Small intestine (tissue), 7 donors: Measurements from ENCODE around the gene CCDC91. TPM values are rescaled to one million over a fixed set of nuclear protein-coding genes. Genes with fewer than 3 reads are reported as not detected.

Source experiments
- DNase-seq, 2 donors: peaks; one replicate each; pipeline versions ENCODE4 v3.0.0 to v3.0.0-alpha.2; 2013
- FAIRE-seq: peaks from 2 replicates; lab custom pipeline; 2012; peaks lifted over from hg19 to GRCh38; lab: Jason Lieb, UNC
- H3K27ac ChIP-seq, 3 donors: one replicate each; pipeline ENCODE4 v1.5.1; 2013; ENCODE audit warnings: low read length in 2 of 3, mild to moderate bottlenecking in 2 of 3, control low read depth in 1 of 3, inconsistent platforms in 1 of 3, low read depth in 1 of 3, moderate library complexity in 1 of 3
- H3K27me3 ChIP-seq, 3 donors: one replicate each; pipeline ENCODE4 v1.6.1; 2013; ENCODE audit warnings: low read length in 3 of 3, inconsistent platforms in 1 of 3; ENCODE audit not compliant: control insufficient read depth in 3 of 3, insufficient read depth in 3 of 3
- H3K36me3 ChIP-seq, 3 donors: one replicate each; pipeline ENCODE4 v1.6.1; 2013; ENCODE audit warnings: low read length in 3 of 3, inconsistent platforms in 1 of 3, low read depth in 1 of 3, mild to moderate bottlenecking in 1 of 3, moderate library complexity in 1 of 3; ENCODE audit not compliant: control insufficient read depth in 3 of 3, insufficient read depth in 2 of 3
- H3K4me1 ChIP-seq, 3 donors: one replicate each; pipeline ENCODE4 v1.6.1; 2013; ENCODE audit warnings: low read length in 2 of 3, inconsistent platforms in 1 of 3, low read depth in 1 of 3, mild to moderate bottlenecking in 1 of 3, moderate library complexity in 1 of 3; ENCODE audit not compliant: control insufficient read depth in 3 of 3, insufficient read depth in 2 of 3
- H3K4me3 ChIP-seq, 3 donors: one replicate each; pipeline ENCODE4 v1.5.1; 2013; ENCODE audit warnings: low read length in 3 of 3, control low read depth in 1 of 3, inconsistent platforms in 1 of 3, low read depth in 1 of 3, mild to moderate bottlenecking in 1 of 3, moderate library complexity in 1 of 3
- H3K9me3 ChIP-seq, 2 donors: one replicate each; pipeline ENCODE4 v1.6.1; 2013; ENCODE audit warnings: low read depth in 1 of 2, low read length in 1 of 2; ENCODE audit not compliant: control insufficient read depth in 2 of 2, insufficient read depth in 1 of 2
- WGBS, 3 donors: extraction: QIAGEN DNeasy Blood & Tissue Kit; methylation state at CpG; one replicate each; pipeline ENCODE4 v1.1.7; 2013; 5-methylcytosine and 5-hydroxymethylcytosine counted together
- polyA plus RNA-seq, 4 donors: library from polyadenylated mRNA; stranded (reverse) in 3 of 4; unstranded in 1 of 4; fragments of 200-250 nt in 3 of 4; fragments of 120-200 nt in 1 of 4; gene quantifications; one replicate each; pipeline versions ENCODE4 v1.2.1 to v1.2.3, GENCODE V29; 2013
- donor health status: healthy with polysubstance abuse.
- donor health status: control.
- donor health status: control.
- donor health status: Bipolar disorder and iron deficiency.
- donor health status: healthy.

Gene CCDC91
- polyA plus RNA-seq, 4 donors = 12.5 to 20.2 (median 13.3) TPM

DNA sequence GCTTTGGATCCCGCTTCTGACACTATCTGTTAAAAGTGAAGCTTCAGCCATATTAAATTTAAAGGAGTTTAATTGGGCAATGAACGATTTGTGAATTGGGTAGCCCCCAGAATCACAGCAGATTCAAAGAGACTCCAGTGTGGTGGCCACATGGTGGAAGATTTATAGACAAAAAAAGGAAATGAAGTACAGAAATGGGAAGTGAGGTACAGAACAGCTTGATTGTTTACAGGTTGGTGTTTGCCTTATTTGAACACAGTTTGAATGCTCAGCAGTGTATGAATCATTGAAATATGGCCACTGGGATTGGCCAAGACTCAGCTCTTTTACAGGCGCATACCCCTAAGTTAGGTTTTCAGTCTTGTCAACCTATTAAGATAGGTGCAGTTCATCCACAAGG, 21.9 kb downstream of the CCDC91 start:
- H3K36me3 ChIP-seq = peaks cover 0 to 3% (median 3%) of the 10 kb centered on the region in 3 donors
- no peak overlapping the region for H3K4me3 ChIP-seq
- H3K27me3 ChIP-seq = no peaks in the 10 kb centered on the region
- WGBS, 3 donors = 94 to 98% (median 97%) methylated on average over 3 of the region's 3 CpGs
- peaks cover 0 to 4% of the 10 kb centered on the region in 2 donors for H3K9me3 ChIP-seq
- FAIRE-seq = no peak
- H3K4me1 ChIP-seq = no peaks in the 10 kb centered on the region
- DNase-seq = no peak
- no peak overlapping the region for H3K27ac ChIP-seq

DNA sequence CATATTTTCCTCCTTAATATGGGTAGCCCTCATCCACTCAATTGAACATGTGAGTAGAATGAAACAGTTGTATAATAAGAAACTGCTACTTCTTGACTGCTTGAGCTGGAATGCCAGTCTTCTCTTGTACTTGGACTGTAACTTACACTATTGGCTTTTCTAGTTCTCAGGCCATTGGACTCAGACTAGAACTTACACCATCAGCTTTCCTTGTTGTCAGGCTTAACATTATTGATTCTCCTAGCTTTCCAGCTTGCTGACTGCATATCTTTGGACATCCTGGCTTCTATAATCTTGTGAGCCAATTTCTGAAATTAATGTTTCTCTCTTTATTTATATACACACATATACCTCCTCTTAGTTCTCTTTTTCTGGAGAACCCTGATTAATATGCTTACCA, 24.8 kb downstream of the CCDC91 start:
- Histone ChIP-seq H3K36me3 (peaks cover 0 to 3% (median 0%) of the 10 kb centered on the region in 3 donors), H3K4me3 (no peak overlapping the region), H3K27ac (no peak overlapping the region), H3K9me3 (no peaks in the 10 kb centered on the region), H3K27me3 (no peaks in the 10 kb centered on the region), H3K4me1 (no peaks in the 10 kb centered on the region)
- no peak for DNase-seq
- FAIRE-seq = no peak

DNA sequence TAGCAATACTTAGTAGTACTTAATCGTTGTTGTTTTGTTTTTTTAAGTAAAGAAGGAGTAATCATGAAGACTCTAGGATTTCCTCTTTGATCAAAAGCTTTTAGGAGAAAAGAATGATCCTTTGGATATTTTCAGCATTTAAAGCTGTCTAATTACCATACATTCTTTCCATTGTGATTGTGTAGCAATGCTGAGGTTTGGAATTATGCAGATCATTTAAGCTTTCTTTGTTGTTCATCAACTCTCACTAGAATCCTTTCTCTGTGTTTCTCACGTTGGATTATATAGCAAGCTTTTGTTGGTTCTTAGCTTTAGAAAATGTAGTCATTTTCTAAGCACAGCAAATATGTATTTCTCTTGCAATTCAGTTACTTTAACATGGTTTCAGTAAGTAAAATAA, 25.8 kb downstream of the CCDC91 start:
- DNase-seq (no peak), FAIRE-seq (no peak)
- no peaks in the 10 kb centered on the region for H3K9me3 ChIP-seq
- no peak overlapping the region for H3K4me3 ChIP-seq
- WGBS, 3 donors = 82 to 96% (median 92%) methylated on average over 2 of the region's 2 CpGs
- H3K4me1 ChIP-seq = no peaks in the 10 kb centered on the region
- no peak overlapping the region for H3K27ac ChIP-seq
- peaks cover 0 to 3% (median 0%) of the 10 kb centered on the region in 3 donors for H3K36me3 ChIP-seq
- H3K27me3 ChIP-seq = no peaks in the 10 kb centered on the region

DNA sequence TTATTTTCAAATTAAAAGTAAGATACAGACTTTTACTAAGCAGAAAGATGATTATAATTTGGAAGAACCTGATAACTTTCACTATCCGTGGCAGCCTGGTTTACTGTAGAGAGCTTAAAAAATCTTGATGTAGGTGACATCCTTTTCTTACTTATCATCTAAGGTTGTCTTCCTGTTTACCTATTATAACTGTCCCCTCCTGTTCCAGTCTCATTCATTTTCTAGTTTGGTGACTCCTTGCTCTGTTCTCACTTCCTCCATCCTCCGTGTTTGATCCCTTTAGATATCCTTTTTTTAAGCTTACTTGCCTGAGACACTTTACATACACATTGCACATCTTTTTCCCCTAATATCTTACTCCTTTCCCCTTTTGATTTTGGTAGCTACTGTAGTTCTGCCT, 27.5 kb downstream of the CCDC91 start:
- no peak for FAIRE-seq
- WGBS, 3 donors = 76 to 93% (median 91%) methylated on average over 2 of the region's 2 CpGs

DNA sequence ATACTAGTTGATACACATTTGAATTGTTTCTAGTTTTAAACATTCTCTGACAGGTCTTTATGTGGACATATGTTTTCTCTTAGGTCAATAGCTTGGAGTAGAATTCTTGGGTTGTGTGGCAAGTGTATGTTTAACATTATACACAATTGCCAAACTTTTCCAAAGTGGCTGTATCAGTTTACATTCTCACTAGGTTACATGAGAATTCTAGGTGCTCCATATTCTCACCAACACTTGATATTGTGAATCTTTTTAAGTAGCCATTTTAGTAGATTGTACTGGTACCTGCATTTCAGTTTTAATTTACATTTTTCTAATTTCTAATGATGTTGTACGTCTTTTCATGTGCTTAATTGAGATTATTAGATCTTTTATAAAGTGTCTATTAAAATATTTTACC, 28.6 kb downstream of the CCDC91 start:
- H3K36me3 ChIP-seq = no peaks in the 10 kb centered on the region
- FAIRE-seq (peak; percentile 51), DNase-seq (no peak)
- H3K27ac ChIP-seq = no peak overlapping the region
- peaks cover 0 to 6% (median 0%) of the 10 kb centered on the region in 3 donors for H3K4me1 ChIP-seq
- 42 to 94% (median 58%) methylated on average over 1 of the region's 1 CpG for WGBS, 3 donors
- H3K27me3 ChIP-seq = no peaks in the 10 kb centered on the region
- no peak overlapping the region for H3K4me3 ChIP-seq
- H3K9me3 ChIP-seq = no peaks in the 10 kb centered on the region

More for the DNA sequence above, 27.5 kb downstream of the CCDC91 start:
- Histone ChIP-seq H3K27me3 (no peaks in the 10 kb centered on the region), H3K9me3 (no peaks in the 10 kb centered on the region), H3K27ac (no peak overlapping the region), H3K36me3 (no peaks in the 10 kb centered on the region), H3K4me1 (no peaks in the 10 kb centered on the region), H3K4me3 (no peak overlapping the region)
- DNase-seq = no peak

DNA sequence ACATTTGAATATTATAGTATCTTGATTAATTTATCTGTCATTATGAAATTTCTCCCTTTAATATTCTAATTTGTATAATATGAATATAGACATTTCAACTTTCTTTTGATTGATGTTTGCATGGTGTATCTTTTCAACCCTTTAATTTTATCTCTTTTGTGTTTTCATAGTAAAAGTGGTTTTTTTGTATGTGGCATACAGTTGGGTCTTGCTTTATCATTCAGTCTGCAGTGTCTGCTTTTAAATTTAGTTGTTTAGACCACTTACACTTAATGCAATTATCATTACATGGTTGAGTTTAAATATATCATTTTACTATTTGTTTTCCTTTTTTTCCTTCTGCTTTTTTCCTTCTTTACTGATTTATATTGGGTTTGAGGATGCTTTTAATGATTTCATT, 29.6 kb downstream of the CCDC91 start:
- Histone ChIP-seq H3K36me3 (no peaks in the 10 kb centered on the region), H3K27me3 (no peaks in the 10 kb centered on the region), H3K9me3 (no peaks in the 10 kb centered on the region), H3K27ac (no peak overlapping the region), H3K4me1 (peaks cover 0 to 6% (median 0%) of the 10 kb centered on the region in 3 donors), H3K4me3 (no peak overlapping the region)
- DNase-seq (no peak), FAIRE-seq (no peak)

DNA sequence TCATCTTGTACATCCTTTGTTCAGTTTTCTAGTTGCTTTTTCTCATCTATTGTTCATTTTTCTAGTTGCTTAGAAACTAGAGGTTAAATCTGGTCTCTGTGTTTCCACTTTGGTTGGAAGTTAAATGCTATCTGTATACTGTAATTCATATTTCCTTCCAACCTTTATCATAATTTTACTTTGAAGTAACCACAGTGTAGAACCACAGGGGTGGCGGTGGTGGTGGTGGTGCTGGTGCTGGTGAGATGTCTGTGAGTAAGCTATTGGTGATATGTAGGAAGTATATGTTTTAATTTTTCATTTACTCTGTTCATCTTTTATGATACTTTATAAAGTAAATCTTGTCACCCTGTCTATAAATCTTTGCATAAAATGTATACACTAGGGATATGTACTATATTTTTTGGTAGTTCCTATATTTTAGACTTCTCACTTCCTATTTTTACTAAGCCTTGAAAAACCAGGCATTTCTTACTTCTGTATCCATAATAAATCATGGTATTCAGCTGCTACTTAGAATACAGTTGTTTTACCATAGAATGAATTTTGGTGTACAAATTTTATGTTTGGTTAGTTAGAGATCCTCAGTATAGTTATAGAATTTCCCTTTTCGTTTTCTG, 31.9 kb downstream of the CCDC91 start:
- peaks cover 0 to 3% of the 10 kb centered on the region in 2 donors for H3K9me3 ChIP-seq
- FAIRE-seq = no peak
- no peaks in the 10 kb centered on the region for H3K27me3 ChIP-seq
- DNase-seq = no peak
- WGBS, 3 donors = 83 to 88% (median 87%) methylated on average over 2 of the region's 2 CpGs
- no peak overlapping the region for H3K4me3 ChIP-seq
- H3K36me3 ChIP-seq = no peaks in the 10 kb centered on the region
- H3K27ac ChIP-seq = no peak overlapping the region
- peaks cover 0 to 6% (median 0%) of the 10 kb centered on the region in 3 donors for H3K4me1 ChIP-seq

DNA sequence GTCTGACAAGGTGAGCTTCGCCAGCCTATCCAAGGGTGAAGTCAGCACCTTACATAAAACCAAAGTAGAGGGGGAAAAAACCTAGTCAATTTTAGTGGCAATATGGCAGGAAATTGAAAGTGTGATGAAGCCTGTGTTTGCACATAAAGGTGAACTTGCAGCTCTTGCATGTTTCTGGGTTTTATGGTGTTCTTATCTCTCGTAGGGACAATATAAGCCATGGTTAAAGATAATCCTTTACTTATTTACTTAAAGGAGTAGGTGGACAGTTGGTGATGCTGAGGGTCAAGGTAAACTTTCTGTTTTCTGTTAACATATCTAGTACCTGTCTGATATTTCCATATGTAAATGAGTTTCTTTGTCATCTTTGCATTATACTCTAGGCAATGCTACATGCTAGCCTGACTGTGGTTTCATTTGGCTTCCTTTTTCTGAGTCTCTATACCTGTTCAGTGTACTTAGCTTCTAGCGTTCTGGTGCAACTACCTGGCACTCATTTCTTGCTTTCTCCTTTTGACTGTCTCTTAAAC, 32.8 kb downstream of the CCDC91 start:
- no peaks in the 10 kb centered on the region for H3K27me3 ChIP-seq
- H3K36me3 ChIP-seq = no peaks in the 10 kb centered on the region
- H3K27ac ChIP-seq = no peak overlapping the region
- H3K4me1 ChIP-seq = peaks cover 0 to 6% (median 0%) of the 10 kb centered on the region in 3 donors
- no peak overlapping the region for H3K4me3 ChIP-seq
- WGBS, 3 donors = 38 to 56% (median 44%) methylated on average over 3 of the region's 3 CpGs
- H3K9me3 ChIP-seq = peaks cover 0 to 3% of the 10 kb centered on the region in 2 donors
- peak; percentile 58 to 66 for DNase-seq
- FAIRE-seq = no peak

DNA sequence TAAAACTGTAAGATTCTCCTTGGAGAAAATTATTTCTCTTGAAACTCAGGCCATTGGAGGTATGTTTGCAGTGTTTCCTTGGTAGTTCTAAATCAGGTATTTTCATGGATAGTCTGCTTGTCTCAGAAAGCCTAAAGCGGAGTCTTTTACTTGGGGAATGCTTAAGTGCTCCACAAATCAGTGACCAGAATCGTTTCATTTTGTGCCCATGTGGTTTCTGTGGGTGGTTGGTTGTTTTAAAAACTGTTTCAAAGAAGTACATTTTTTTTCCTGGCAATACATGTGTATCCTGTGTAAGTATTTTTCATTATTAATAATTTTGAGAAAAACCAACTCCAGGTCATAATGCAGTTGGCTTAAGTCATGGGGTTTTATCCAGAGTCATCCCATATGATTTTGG, 33.6 kb downstream of the CCDC91 start:
- 61 to 93% (median 73%) methylated on average over 2 of the region's 2 CpGs for WGBS, 3 donors
- no peaks in the 10 kb centered on the region for H3K36me3 ChIP-seq
- H3K4me3 ChIP-seq = no peak overlapping the region
- DNase-seq = no peak
- no peak overlapping the region for H3K27ac ChIP-seq
- peaks cover 0 to 6% (median 0%) of the 10 kb centered on the region in 3 donors for H3K4me1 ChIP-seq
- H3K9me3 ChIP-seq = peaks cover 0 to 3% of the 10 kb centered on the region in 2 donors
- FAIRE-seq = no peak
- H3K27me3 ChIP-seq = no peaks in the 10 kb centered on the region
